ENCODE data around the gene TGFB2. TPM values are rescaled to one million over a fixed set of nuclear protein-coding genes. Genes with fewer than 3 reads are reported as not detected.

Gene TGFB2
- polyA plus RNA-seq, 1 donor (not counting 4 experiments of a cell fraction or from before 2014, with no cell fraction given) = 21.5 TPM

GRCh38 chr1:218421531-218421930 lies 76.4 kb downstream of the TGFB2 start:
- no peak overlapping the region for H3K4me2 ChIP-seq (ENCODE audit: control insufficient read depth, extremely low read depth, insufficient read depth, low read depth, low read length)
- dilution Hi-C loops (cut with MboI; ENCODE audit: extremely low pct_ligation_motif_present, low sequenced_read_pairs) = no loop called here
- no peaks in the 10 kb centered on the region for H3K27me3 ChIP-seq (ENCODE audit: control insufficient read depth, extremely low read depth, insufficient read depth, low read length)
- H3K79me2 ChIP-seq (ENCODE audit: control insufficient read depth, insufficient read depth, low read length) = peaks cover 6% of the 10 kb centered on the region
- no peak overlapping the region for H3K27ac ChIP-seq (ENCODE audit: control insufficient read depth, insufficient read depth, low read length)
- H3K9me1 ChIP-seq (ENCODE audit: control insufficient read depth, extremely low read depth, insufficient read depth, low read length) = no peaks in the 10 kb centered on the region
- H2AFZ ChIP-seq (ENCODE audit: control insufficient read depth, low read length) = no peak overlapping the region
- H3K4me1 ChIP-seq (ENCODE audit: control insufficient read depth, extremely low read depth, insufficient read depth, low read length) = peaks cover 14% of the 10 kb centered on the region
- no peak for FAIRE-seq
- H3K4me3 ChIP-seq (ENCODE audit: control insufficient read depth in 2 of 3, extremely low read depth in 1 of 3, insufficient read depth in 2 of 3, low read depth in 1 of 3, low read length in 3 of 3) = no peak overlapping the region
- TF ChIP-seq EZH2 (IDR thresholded peaks at IDR 0.05; ENCODE audit: low read length) = no peak
- TF ChIP-seq, protein P1, sequence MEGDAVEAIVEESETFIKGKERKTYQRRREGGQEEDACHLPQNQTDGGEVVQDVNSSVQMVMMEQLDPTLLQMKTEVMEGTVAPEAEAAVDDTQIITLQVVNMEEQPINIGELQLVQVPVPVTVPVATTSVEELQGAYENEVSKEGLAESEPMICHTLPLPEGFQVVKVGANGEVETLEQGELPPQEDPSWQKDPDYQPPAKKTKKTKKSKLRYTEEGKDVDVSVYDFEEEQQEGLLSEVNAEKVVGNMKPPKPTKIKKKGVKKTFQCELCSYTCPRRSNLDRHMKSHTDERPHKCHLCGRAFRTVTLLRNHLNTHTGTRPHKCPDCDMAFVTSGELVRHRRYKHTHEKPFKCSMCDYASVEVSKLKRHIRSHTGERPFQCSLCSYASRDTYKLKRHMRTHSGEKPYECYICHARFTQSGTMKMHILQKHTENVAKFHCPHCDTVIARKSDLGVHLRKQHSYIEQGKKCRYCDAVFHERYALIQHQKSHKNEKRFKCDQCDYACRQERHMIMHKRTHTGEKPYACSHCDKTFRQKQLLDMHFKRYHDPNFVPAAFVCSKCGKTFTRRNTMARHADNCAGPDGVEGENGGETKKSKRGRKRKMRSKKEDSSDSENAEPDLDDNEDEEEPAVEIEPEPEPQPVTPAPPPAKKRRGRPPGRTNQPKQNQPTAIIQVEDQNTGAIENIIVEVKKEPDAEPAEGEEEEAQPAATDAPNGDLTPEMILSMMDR (optimal IDR thresholded peaks at IDR 0.05 in 1 of 3, IDR thresholded peaks at IDR 0.05 in 1 of 3, conservative IDR thresholded peaks at IDR 0.05 in 1 of 3; ENCODE audit: extremely low read depth in 1 of 3, insufficient read depth in 2 of 3, low read length in 3 of 3) = no peak
- no peaks in the 10 kb centered on the region for H3K36me3 ChIP-seq (ENCODE audit: control insufficient read depth in 2 of 2, extremely low read depth in 1 of 2, insufficient read depth in 2 of 2, low read length in 2 of 2)
- no peak overlapping the region for H3K9ac ChIP-seq (ENCODE audit: control insufficient read depth, extremely low read depth, insufficient read depth, low read length)
- DNase-seq (ENCODE audit: low read depth, low spot score) = no peak
- H4K20me1 ChIP-seq (ENCODE audit: control insufficient read depth, extremely low read depth, insufficient read depth, low read length) = no peaks in the 10 kb centered on the region
- no peaks in the 10 kb centered on the region for H3K9me3 ChIP-seq (ENCODE audit: control insufficient read depth, low read depth, low read length)

DNA sequence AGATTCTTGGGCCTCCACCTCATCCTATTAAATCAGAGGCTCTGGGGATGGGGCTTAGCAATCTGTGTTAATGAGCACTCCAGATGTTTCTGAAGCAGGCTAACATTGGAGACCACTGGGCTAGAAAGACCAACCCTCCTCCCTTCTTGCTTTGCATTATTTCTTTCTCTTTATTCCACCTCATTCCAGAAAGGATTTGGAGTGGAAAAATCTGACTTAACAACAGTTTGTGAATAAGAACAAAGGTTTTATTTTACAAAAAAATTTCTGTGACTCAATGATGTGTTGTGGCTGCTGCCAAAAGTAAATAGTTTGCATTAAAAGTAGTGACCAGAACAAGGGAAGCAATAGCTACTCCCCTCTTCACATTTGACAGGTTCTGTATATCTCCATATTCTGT lies 79.4 kb downstream of the TGFB2 start:
- peaks cover 17% of the 10 kb centered on the region for H3K4me1 ChIP-seq (ENCODE audit: control insufficient read depth, extremely low read depth, insufficient read depth, low read length)
- H2AFZ ChIP-seq (ENCODE audit: control insufficient read depth, low read length) = no peak overlapping the region
- H3K9me1 ChIP-seq (ENCODE audit: control insufficient read depth, extremely low read depth, insufficient read depth, low read length) = no peaks in the 10 kb centered on the region
- FAIRE-seq = no peak
- H3K4me3 ChIP-seq (ENCODE audit: control insufficient read depth in 2 of 3, extremely low read depth in 1 of 3, insufficient read depth in 2 of 3, low read depth in 1 of 3, low read length in 3 of 3) = no peak overlapping the region
- dilution Hi-C loops (cut with MboI; ENCODE audit: extremely low pct_ligation_motif_present, low sequenced_read_pairs) = no loop called here
- TF ChIP-seq, protein P1 (optimal IDR thresholded peaks at IDR 0.05 in 1 of 3, IDR thresholded peaks at IDR 0.05 in 1 of 3, conservative IDR thresholded peaks at IDR 0.05 in 1 of 3; ENCODE audit: extremely low read depth in 1 of 3, insufficient read depth in 2 of 3, low read length in 3 of 3) = no peak
- no peak for TF ChIP-seq EZH2 (IDR thresholded peaks at IDR 0.05; ENCODE audit: low read length)
- H3K9me3 ChIP-seq (ENCODE audit: control insufficient read depth, low read depth, low read length) = no peaks in the 10 kb centered on the region
- no peaks in the 10 kb centered on the region for H3K36me3 ChIP-seq (ENCODE audit: control insufficient read depth in 2 of 2, extremely low read depth in 1 of 2, insufficient read depth in 2 of 2, low read length in 2 of 2)
- no peak overlapping the region for H3K9ac ChIP-seq (ENCODE audit: control insufficient read depth, extremely low read depth, insufficient read depth, low read length)
- no peaks in the 10 kb centered on the region for H4K20me1 ChIP-seq (ENCODE audit: control insufficient read depth, extremely low read depth, insufficient read depth, low read length)
- H3K27me3 ChIP-seq (ENCODE audit: control insufficient read depth, extremely low read depth, insufficient read depth, low read length) = no peaks in the 10 kb centered on the region
- no peak overlapping the region for H3K27ac ChIP-seq (ENCODE audit: control insufficient read depth, insufficient read depth, low read length)
- DNase-seq (ENCODE audit: low read depth, low spot score) = no peak
- no peak overlapping the region for H3K4me2 ChIP-seq (ENCODE audit: control insufficient read depth, extremely low read depth, insufficient read depth, low read depth, low read length)
- H3K79me2 ChIP-seq (ENCODE audit: control insufficient read depth, insufficient read depth, low read length) = no peaks in the 10 kb centered on the region

All from keratinocyte (primary cell).